Measurements from ENCODE around the gene RGS9BP.
"Not testable (repeated sequence)": the region's sequence is repeated elsewhere in the genome, so short reads cannot be mapped to it uniquely, and the experiment has no call there.

The RGS9BP gene

GRCh38 chr19:32708457-32708856 is 32.8 kb downstream of the RGS9BP start:
- TF ChIP-seq CTCF (IDR thresholded peaks at IDR 0.05; ENCODE audit: insufficient read depth, low read length, poor library complexity, severe bottlenecking), result no peak
- TF ChIP-seq EZH2phosphoT487 (conservative IDR thresholded peaks at IDR 0.05; ENCODE audit: low read length), result no peak
- H3K27me3 ChIP-seq (ENCODE audit: low read length), result no peaks in the 10 kb centered on the region
- H4K20me1 ChIP-seq (ENCODE audit: low read depth, low read length), result no peaks in the 10 kb centered on the region
- H3F3A ChIP-seq (ENCODE audit: insufficient read depth), result no peaks in the 10 kb centered on the region
- H3K79me2 ChIP-seq (ENCODE audit: insufficient read depth, low read length), result peaks cover 16% of the 10 kb centered on the region; the same call in 1 of the 2 replicates
- H3K4me2 ChIP-seq (ENCODE audit: low read depth, low read length, poor library complexity, severe bottlenecking), result no peak overlapping the region
- peaks cover 8% of the 10 kb centered on the region; the same call in 1 of the 2 replicates for H3K36me3 ChIP-seq (ENCODE audit: low read length)
- no peak overlapping the region for H3K9ac ChIP-seq (ENCODE audit: low read length)
- no peak overlapping the region for H3K27ac ChIP-seq (ENCODE audit: low read depth, low read length)
- H2AFZ ChIP-seq (ENCODE audit: low read depth, low read length, severe bottlenecking), result no peak overlapping the region
- peaks cover 5% of the 10 kb centered on the region; the same call in 1 of the 2 replicates for H3K9me3 ChIP-seq (ENCODE audit: insufficient read depth, low read length)
- no peaks in the 10 kb centered on the region for H3K9me2 ChIP-seq (replicated peaks; ENCODE audit: insufficient read depth, low read length)
- no peak overlapping the region for H3K4me3 ChIP-seq (ENCODE audit: insufficient read depth, low read length, poor library complexity, severe bottlenecking)

GRCh38 chr19:32709032-32709431 is 33.4 kb downstream of the RGS9BP start:
- H3K79me2 ChIP-seq (ENCODE audit: insufficient read depth, low read length), result peaks cover 16% of the 10 kb centered on the region; the same call in 1 of the 2 replicates
- no peaks in the 10 kb centered on the region for H3F3A ChIP-seq (ENCODE audit: insufficient read depth)
- H4K20me1 ChIP-seq (ENCODE audit: low read depth, low read length), result no peaks in the 10 kb centered on the region
- no peak overlapping the region for H3K9ac ChIP-seq (ENCODE audit: low read length)
- H3K4me2 ChIP-seq (ENCODE audit: low read depth, low read length, poor library complexity, severe bottlenecking), result no peak overlapping the region
- H2AFZ ChIP-seq (ENCODE audit: low read depth, low read length, severe bottlenecking), result no peak overlapping the region
- peaks cover 5% of the 10 kb centered on the region; the same call in 1 of the 2 replicates for H3K36me3 ChIP-seq (ENCODE audit: low read length)
- H3K4me3 ChIP-seq (ENCODE audit: insufficient read depth, low read length, poor library complexity, severe bottlenecking), result no peak overlapping the region
- H3K9me3 ChIP-seq (ENCODE audit: insufficient read depth, low read length), result peaks cover under 1% of the 10 kb centered on the region; the same call in 1 of the 2 replicates
- no peak overlapping the region for H3K27ac ChIP-seq (ENCODE audit: low read depth, low read length)
- no peak for TF ChIP-seq EZH2phosphoT487 (conservative IDR thresholded peaks at IDR 0.05; ENCODE audit: low read length)
- no peaks in the 10 kb centered on the region for H3K9me2 ChIP-seq (replicated peaks; ENCODE audit: insufficient read depth, low read length)
- H3K27me3 ChIP-seq (ENCODE audit: low read length), result no peaks in the 10 kb centered on the region

- no peaks in the 10 kb centered on the region for H4K20me1 ChIP-seq (ENCODE audit: low read depth, low read length)
- no peaks in the 10 kb centered on the region for H3F3A ChIP-seq (ENCODE audit: insufficient read depth)
- H3K27ac ChIP-seq (ENCODE audit: low read depth, low read length), result no peak overlapping the region
- H3K9me2 ChIP-seq (replicated peaks; ENCODE audit: insufficient read depth, low read length), result no peaks in the 10 kb centered on the region
- no peak overlapping the region for H3K4me2 ChIP-seq (ENCODE audit: low read depth, low read length, poor library complexity, severe bottlenecking)
- no peak overlapping the region for H2AFZ ChIP-seq (ENCODE audit: low read depth, low read length, severe bottlenecking)
- no peak overlapping the region for H3K4me3 ChIP-seq (ENCODE audit: insufficient read depth, low read length, poor library complexity, severe bottlenecking)
- H3K79me2 ChIP-seq (ENCODE audit: insufficient read depth, low read length), result peaks cover 6% of the 10 kb centered on the region; the same call in 1 of the 2 replicates
- no peaks in the 10 kb centered on the region for H3K27me3 ChIP-seq (ENCODE audit: low read length)
- TF ChIP-seq EZH2phosphoT487 (conservative IDR thresholded peaks at IDR 0.05; ENCODE audit: low read length), result no peak
- TF ChIP-seq CTCF (IDR thresholded peaks at IDR 0.05; ENCODE audit: insufficient read depth, low read length, poor library complexity, severe bottlenecking), result no peak
- H3K9ac ChIP-seq (ENCODE audit: low read length), result no peak overlapping the region
- H3K9me3 ChIP-seq (ENCODE audit: insufficient read depth, low read length), result no peaks in the 10 kb centered on the region
- H3K36me3 ChIP-seq (ENCODE audit: low read length), result no peaks in the 10 kb centered on the region
Observed at GRCh38 chr19:32711747-32712146, 36.1 kb downstream of the RGS9BP start.

- not testable (repeated sequence) for H3K4me3 ChIP-seq (ENCODE audit: insufficient read depth, low read length, poor library complexity, severe bottlenecking); H3K27ac ChIP-seq (ENCODE audit: low read depth, low read length); H3F3A ChIP-seq (ENCODE audit: insufficient read depth); H4K20me1 ChIP-seq (ENCODE audit: low read depth, low read length); H3K79me2 ChIP-seq (ENCODE audit: insufficient read depth, low read length); H2AFZ ChIP-seq (ENCODE audit: low read depth, low read length, severe bottlenecking); H3K36me3 ChIP-seq (ENCODE audit: low read length); H3K9me2 ChIP-seq (replicated peaks; ENCODE audit: insufficient read depth, low read length); H3K9me3 ChIP-seq (ENCODE audit: insufficient read depth, low read length); H3K4me2 ChIP-seq (ENCODE audit: low read depth, low read length, poor library complexity, severe bottlenecking); H3K27me3 ChIP-seq (ENCODE audit: low read length); H3K9ac ChIP-seq (ENCODE audit: low read length)
Observed at GRCh38 chr19:32716203-32716602, 40.6 kb downstream of the RGS9BP start.

Data from SU-DHL-6 (cell line).